GM23248 (cell line): ENCODE measurements around the gene CIAO1.

Experiments used
- EZH2 ChIP-seq: fragments of 200-600 bp; sonication (generic); IDR thresholded peaks from 2 replicates; pipeline ENCODE4 v1.6.1; 2018; ENCODE audit warnings: antibody characterized with exemption, mild to moderate bottlenecking; ENCODE audit not compliant: insufficient read depth, poor library complexity, severe bottlenecking
- EZH2phosphoT487 ChIP-seq: fragments of 200-600 bp; sonication (generic); IDR thresholded peaks from 2 replicates; pipeline ENCODE4 v1.6.1; 2018; ENCODE audit warnings: antibody characterized with exemption, moderate library complexity, mild to moderate bottlenecking, low read depth; ENCODE audit not compliant: insufficient read depth

DNA sequence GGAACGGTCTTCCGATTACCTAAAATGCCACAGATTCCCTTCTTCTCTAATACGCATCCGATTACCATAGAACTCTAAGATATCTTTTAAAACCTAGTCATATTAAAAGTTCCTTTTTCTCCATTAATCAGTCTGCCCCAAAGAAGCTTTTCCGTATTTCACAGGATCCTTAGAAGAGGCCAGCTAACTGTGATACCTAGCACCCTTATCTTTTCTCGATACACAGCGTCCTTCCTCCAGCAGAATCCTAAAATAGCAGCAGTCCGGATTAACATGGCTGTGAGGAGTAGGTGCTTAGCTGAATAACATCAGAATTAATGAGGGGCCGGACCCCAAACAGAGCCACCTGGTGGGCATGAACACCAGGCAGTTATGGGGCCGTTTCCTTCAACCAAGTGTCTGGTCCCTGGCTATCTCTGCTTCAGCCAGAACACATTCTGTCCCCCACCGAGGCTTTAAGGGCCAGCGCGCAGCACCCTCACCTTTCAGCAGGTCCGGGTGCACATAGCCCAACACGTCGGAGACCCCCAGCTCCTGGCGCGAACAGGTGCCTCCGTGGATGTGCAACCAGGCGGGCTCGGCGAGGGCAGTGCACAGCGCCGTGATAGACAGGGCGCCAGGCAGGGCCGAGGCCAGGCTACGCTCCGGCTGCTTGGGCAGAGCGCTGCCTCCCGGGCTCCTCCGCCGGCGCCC lies 1.2 kb upstream of the CIAO1 start:
- TF ChIP-seq EZH2 (no peak), EZH2phosphoT487 (no peak)
